HG02885 (cell line): Measurements from ENCODE around the gene ASTL.

Experiments used
- ATAC-seq: cut with Tn5 transposase; IDR thresholded peaks from one replicate; pipeline ENCODE4 v1.9.1; 2021; ENCODE audit warnings: mild to moderate bottlenecking; ENCODE audit not compliant: unreplicated experiment, poor library complexity

ASTL gene

DNA sequence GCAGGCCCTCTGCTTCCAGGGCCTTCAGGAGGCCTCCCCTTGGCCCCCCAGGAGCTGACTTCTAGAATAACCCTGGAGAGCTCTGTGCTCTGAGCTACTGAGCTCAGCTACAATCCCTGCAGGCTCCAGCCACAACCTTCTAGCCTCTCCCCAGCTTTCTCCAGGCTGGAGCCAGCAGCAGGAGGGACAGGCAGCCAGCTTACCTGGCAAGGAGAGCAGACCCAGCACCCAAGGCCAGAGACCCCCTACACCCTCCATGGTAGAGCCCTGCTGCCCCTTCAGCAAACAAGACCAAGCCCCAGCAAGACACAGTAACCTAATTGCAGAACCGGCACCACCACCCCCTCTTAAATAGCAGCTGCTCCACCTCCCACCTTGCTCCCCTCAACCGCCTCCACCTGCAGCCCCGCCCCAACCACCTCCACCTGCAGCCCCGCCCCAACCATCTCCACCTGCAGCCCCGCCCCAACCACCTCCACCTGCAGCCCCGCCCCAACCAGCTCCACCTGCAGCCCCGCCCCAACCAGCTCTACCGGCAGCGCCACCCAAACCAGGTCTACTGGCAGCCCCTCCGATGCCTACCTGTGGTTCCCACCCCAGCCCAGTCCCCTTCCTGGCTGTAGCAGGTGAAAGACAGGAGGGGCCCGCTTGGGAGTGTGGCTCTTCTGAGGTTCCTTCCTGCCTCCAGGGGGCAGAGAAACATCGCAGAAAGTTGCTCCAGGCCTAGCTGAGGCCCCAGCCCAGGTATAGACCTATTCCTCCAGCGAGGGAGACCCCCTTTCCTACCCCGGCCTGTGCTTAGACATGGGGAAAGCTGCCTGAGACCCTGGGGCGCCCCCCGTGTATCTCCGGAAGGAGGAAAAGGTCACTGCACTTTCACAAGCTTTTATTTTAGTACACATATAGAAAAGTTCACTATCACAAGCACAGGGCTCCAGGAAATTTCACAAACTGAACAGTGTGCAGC is at the start of gene ASTL:
Gene ASTL, minus strand, starts transcription at position 324 of the 967 bp plus-strand sequence. Its CDS starts 66 bp downstream, at position 258.
- peak; percentile 34 for ATAC-seq

DNA sequence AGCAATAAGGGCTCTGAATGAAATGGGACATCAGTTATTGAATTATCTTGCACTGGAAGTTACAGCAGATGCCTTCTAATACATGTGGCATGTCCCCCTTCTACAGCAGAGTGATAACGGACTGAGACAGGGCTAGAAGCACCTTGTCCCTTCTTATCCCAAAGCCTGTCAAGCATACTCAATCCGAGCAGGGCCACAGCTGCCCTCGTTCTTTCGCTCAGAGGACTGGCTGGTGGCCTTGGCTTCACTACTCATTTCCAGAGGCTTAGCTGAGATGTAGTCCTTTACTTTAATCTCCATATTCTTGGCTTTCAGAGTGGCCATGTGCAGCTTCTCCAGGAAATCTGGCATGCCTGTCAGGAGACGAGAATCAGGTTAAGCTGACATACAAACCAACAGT is 48.3 kb upstream of the ASTL start:
- no peak for ATAC-seq

DNA sequence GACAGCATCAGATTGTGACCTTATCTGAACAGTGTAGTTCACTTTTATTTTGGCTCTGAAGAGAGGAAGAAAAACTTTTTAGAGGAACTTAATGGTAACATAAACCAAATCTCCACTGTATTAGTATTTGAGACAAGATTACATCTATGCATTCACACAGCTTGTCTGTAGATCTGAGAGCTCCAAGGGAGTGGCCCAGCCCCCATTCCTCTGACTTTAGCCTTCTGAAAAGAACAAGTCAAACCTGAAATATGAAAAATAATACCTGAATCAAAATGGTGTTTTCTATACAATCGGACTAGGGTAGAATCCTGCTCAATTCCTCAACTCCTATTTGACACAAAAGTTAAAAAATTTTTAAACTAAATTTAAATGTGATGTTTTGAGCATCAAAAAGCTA is 47.2 kb upstream of the ASTL start:
- ATAC-seq, result no peak

DNA sequence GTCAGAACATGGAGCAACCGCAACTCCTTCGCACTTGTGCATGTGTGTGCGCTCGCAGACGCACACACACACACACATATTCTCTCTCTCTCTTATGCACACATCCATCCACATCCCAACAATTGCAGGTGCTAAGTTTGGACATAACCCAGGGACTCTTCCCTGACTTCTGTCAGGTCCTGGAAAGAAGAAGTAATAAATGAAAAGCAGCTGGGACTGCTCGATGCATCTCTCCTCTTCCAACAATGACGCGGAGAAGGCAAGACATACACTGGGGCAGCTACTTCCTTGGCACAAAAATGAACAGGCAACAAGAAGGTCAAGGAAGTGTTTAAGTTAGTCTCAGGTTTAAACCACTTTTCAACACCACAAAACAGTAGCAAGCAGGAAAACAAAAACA is 46.7 kb upstream of the ASTL start:
- no peak for ATAC-seq

DNA sequence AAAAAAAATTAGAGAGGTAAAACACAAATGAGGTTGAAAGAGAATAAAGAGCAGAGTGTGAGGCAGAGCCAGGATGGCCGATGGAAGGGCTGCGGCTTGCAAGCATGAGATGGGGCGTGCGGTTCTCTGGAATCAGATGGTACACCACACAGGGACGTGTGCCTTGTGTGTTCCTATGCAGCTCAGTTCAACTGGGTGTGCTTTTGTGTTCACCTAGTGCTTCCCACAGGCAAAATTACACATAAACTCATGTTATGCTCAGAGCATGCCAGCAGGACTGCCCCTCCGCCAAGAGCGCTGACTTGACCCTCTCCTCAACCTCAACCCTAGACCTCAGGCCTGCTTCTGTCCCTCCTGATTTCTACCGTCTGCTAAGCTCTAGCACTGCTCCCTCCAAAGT is 45.9 kb upstream of the ASTL start:
- no peak for ATAC-seq

DNA sequence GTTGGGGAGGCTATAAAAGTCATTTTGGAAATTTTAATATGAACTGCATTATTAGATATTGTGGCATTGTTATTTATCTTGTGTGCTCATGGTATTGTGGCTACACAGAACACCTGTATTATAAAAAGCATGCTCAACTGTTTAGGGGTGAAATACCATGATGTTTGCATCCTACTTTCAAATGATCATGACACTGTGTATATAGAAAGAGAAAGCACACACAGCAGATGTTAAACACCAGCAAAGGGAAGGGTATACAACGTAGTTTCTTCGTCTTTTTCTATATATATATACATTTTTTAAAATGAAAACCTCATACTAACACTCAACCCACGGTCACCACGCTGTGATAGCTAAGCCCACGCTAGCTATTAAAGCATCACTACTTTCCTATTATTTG is 43.2 kb upstream of the ASTL start:
- ATAC-seq, result peak; percentile 50

DNA sequence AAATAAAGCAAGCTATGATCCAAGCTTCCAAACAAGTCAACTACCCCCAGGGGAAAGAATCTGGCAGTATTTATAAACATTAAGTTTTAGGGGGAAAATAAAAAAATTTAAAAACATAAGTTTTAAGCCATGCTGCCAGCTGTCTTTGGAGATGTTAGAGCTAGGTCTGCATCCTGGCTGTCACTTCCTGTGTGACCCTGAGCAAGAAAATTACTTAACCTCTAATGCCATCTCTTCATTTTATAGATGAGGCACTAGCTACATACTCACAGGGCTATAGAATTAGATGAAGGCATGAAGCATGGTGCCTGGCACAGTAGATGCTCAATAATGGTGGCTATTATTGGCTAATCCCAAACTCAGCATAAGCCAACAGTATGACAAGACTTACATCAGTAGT is 42.2 kb upstream of the ASTL start:
- no peak for ATAC-seq

DNA sequence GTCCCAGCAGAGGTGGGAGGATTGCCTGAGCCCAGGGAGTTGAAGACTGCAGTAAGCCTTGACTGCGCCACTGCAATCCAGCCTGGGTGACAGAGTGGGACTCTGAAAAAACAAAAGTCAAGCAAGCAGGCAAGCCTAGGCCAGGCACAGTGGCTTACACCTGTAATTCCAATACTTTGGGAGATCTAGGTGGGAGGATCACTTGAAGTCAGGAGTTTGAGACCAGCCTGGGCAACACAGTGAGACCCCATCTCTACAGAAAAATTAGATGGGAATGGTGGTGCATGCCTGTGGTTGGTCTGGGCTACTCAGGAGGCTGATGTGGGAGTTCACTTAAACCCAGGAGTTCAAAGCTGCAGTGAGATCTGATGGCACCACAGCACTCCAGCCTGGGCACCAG is 41.7 kb upstream of the ASTL start:
- ATAC-seq, result no peak

DNA sequence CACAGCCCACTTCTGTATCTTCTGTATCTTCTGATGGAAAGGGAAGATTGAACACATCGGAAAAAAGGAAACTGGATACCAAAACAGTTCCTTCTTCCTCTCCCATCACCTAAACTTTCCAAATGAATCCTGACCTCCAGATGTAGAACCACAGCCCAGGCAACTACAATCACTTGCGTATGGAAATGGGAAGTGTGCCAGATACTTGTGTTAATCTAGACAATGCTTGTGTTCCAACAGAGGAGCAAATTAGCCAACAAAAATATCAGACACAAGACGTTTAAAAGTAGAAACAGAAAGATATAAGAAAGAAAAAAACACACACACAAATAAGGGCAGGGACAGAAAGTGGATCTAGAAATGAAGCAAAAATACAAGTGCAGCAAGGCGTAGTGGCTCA is 38.4 kb upstream of the ASTL start:
- no peak for ATAC-seq

DNA sequence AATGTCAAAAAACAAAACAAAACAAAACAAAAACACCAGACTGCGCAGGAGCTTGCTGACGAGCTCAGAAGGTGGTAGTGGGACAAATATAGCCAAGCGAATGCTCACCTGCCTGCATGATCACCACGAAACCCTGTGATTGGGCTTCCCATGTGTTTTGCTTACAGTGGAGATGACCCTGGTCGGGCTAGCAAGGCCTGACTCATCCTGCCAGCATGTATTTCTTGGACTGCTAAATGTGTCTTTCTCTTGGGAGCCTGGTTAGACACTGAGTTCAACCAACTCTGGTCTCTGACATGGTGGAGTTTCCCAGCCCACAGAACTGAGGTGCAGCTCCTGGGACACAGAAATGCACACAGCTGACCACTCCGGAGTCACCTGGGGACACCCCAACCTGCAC is 37.6 kb upstream of the ASTL start:
- ATAC-seq, result no peak

DNA sequence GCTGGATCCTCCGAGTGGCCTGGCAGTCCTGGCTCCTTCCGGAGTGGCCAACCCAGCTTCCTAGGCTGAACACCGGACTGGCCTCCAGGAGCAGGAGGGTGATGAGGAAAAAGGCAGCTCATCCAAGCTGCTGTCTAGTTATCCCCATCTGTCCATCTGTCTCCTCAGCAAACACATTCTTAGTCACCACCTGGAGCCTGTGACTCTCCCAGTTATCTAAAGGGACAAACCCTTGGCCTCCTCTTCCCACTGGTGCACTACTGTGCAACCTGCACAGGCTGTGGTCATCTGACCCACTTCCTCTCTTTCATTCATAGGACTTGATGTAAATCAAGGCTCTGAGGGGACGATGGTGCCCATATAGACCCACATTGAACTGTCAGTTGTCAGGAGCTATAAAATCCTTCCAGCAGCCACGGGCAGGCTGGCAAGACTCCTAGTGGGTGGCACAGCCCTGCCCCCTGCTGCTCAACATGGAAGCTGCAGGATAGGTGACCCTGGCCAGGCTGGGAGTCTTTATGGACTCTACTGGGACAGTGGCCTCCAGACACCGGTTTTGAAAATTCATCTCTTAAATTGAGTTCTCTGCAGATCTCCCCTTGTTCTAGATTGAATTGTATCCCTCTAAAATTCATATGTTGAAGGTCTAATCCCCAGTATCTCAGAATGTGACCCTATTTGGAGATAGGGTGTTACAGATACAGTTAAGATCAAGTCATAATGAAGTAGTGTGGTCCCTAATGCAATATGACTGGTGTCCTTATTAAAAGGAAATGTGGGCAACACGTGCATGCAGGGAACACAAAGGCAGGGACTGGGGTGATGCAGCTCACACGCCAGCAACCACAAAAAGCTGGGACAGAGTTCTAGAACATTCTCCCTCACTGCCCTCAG is 36.2 kb upstream of the ASTL start:
- peak; percentile 80 for ATAC-seq

DNA sequence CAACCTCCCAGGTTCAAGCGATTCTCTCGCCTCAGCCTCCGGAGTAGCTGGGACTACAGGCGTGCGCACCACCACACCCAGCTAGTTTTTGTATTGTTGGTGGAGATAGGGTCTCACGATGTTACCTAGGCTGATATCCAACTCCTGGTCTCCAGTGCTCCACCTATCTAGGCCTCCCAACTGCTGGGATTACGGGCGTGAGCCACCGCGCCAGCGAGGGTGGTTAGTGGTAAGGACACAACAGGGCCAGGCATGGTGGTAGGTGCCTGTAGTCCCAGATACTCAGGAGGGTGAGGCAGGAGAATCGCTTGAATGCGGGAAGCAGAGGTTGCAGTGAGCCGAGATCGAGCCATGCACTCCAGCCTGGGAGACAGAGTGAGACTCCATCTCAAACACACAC is 33.5 kb upstream of the ASTL start:
- ATAC-seq, result no peak

DNA sequence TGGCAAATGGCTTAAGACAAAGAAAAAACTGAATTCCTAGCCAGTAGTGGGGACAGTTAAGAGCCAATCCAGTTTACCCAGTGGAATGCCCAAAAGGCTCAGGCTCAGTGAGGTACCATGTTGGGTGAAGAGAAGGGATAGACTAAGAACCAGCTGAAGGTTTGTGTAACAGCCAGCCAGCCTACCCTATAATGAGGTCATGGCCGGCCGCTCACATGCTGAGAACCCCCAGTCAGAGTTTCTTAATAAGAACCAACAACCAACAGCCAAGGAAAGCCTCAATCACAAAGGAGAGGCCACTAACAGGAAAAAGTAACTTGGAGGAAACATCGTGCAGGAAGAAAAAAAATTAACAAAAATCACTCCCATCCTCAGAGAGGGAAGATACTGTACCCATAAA is 32.3 kb upstream of the ASTL start:
- no peak for ATAC-seq

DNA sequence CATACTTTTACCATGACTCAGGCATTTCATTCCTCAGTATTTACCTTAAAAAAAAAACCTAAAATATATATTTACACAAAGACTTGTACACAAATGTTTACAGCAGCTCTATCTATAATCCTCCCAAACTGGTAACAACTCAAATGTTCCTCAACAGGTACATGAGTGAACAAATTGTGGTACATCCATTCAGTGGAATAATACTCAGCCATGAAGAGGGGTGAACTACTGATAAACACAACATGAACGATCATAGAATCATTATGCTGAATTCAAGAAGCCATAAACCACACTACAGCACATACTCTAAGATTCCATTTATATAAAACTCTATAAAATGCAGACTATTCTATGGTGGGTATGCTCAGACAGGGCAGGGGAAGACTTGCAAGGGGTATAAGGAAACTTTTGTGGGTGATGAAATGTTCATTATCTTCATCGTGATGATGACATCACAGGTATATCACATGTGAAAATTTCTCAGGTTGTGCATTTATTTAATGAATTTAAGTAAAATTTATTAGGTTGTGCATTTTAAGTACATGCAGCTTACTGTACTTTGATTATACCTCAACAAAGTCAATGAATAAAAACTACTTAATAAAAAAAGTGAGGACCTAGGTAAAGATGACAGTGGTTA is 31.7 kb upstream of the ASTL start:
- ATAC-seq, result no peak

DNA sequence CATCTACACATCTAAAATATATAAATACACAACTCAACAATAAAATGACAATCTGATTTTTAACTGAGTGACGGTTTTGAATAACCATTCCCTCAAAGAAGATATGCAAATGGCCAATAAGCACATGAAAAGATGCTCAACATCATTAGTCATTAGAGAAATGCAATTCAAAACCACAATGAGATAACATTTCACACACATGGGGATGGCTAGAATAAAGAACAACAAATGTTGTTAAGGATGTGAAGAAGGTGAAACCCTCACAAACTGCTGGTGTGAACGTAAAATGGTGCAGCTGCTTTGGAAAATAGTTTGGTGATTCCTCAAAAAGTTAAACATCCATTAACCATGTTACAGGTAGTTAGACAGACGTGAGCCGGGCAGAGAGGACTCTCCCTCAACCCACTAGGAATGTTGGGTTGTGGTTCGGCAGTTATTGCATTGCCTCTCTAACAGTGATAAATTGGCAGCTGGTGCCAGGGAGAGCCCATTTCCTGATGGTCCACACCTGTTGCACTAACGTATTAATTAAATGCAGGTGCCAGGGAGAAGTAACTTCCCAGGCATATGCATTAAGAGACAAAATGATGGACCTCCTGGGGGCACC is 29.2 kb upstream of the ASTL start:
- no peak for ATAC-seq

DNA sequence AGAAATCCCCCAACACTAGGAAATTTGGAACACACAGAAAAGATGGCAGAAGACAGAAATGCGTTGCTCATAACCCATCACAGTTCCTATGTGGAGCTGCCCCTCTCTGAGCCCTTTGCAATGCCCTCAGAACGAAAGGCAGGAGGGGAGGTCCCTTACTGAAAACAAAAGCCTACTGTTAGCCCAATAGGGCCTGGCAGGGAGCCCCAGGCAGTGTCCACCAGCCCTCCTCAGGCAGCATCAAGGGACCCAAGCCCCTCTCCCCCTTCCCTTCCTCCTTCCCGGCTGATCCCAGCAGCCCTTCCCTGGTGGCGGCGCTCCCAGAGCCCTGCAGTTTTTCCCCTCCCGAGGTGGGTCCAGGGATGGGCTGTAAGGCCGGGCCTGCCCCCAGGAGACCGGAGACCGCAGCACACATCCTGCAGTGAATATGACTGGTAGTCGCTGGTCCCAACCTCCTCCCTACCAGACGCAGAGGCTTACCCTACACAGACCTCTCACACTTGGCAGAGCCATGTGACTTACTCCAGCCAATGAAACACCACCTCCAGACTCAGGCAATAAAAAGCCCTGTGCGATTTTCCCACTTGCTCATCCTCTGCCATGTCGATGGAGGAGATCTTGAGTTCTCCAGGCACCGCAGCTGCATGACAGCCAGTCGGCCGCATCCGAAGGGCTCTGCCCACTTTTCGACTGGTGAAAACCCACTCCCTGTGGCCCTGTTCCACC is 26.3 kb upstream of the ASTL start:
- ATAC-seq, result peak; percentile 71

DNA sequence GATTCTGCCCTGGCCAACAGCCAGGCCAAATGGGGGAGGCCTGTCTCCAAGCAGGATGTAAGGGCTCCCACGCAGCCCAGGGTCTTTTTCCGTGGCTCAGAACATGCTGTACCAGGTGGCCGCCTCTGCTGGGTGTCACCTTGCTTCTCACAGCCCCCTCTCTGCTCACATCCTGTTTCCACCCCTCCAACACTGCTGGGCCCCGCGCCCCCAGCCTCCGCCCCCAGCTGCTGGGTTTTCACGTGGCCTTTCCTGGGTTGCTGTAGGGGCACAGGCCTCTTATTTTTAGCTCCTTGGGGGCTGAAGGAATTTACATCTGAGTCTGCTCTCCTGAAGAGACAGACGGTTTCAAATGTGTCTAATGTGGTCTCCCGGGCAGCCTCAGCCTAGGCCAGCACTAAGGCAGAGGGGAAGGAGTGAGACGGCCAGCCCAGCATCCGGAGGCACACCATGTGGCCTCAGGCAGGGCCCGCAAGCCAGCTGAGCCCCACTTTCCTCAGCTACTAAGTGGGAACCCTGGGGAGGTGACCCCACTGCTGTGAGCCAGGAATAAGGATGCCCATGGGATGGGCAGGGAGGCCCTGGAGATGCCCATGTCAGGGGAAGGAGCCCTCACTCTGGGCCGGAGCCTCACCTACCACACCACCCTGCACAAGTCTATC is 25.6 kb upstream of the ASTL start:
- ATAC-seq, result peak; percentile 63

DNA sequence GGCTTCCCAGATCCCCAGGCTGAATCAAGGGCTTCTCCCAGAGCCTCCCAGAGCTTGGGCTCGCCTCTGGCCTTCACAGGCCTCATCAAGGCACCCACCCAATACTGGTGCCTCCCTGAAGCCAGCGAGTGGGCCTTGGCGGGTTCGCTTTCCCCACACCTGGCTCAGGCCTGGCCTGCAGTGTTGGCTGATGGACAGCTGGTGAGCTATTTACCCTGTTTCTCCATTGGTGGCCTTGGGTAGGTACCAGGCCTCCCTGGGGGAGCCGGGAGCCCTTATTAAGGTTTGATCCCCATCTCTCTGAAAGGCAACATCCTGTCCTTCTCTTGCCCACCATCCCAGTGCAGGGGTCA is 25.1 kb upstream of the ASTL start:
- ATAC-seq, result peak; percentile 17

DNA sequence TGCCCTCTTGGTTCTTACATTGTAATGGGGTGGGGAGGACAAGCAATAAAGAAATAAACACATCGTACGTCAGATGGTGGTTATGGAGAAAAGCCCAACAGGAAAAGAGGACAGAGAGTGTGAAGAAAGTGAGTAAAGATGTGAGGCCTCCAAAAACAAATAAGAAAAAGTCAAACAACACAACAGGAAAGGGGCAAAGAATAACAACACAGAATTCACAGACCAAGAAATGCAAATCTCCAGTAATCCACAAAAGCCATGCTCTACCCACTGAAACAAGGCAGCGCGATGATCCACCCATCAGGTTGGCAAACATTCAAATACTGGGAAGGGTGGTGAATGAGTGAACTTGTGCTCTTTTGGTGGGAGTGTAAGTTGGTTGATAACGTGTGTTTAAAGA is 23.6 kb upstream of the ASTL start:
- no peak for ATAC-seq
